GM19035 (cell line): ENCODE measurements around the gene MAB21L4.

Experiments
- ATAC-seq: cut with Tn5 transposase; IDR thresholded peaks from one replicate; pipeline ENCODE4 v1.9.1; 2021; ENCODE audit not compliant: unreplicated experiment

The MAB21L4 gene

DNA sequence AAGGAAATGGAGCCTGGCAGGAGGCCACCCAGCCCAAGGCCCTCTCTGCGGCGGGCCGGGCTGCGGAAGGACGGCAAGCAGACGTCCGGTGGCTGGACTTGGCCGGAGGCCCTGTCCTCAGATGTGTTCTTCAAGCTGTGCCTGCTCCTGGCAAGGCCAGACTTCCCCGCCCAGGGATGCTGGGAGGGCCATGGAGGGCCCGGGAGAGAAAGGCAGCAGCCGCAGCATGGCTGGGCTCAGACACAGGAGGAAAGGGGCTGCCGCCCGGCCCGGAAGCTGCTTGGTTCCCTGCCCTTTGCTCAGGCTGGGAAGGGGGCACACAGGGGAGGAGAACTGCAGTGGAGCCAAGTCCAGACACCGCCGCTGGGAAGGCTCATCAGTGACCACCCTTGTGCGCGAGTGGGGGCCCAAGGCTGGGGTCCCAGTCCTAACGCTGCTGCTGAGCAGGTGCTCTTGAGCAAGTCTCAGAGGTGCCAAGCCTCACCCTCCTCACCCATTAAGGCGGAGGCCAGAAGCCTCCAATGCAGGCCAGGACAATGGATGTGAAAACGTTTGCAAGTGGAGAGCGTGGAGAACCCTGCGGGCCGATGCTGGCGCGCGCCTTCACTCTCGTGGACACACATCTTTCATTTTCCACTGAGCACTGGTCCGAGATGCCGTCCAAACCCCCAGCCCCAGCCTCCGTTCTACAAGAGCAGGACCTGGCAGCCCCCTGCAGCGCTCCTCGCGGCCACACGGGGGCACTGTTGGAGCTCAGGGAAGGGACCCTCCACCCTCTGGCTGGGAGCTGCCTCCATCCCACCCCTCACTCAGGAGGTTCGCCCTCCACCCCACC, 18.1 kb upstream of the MAB21L4 start:
- ATAC-seq = no peak

DNA sequence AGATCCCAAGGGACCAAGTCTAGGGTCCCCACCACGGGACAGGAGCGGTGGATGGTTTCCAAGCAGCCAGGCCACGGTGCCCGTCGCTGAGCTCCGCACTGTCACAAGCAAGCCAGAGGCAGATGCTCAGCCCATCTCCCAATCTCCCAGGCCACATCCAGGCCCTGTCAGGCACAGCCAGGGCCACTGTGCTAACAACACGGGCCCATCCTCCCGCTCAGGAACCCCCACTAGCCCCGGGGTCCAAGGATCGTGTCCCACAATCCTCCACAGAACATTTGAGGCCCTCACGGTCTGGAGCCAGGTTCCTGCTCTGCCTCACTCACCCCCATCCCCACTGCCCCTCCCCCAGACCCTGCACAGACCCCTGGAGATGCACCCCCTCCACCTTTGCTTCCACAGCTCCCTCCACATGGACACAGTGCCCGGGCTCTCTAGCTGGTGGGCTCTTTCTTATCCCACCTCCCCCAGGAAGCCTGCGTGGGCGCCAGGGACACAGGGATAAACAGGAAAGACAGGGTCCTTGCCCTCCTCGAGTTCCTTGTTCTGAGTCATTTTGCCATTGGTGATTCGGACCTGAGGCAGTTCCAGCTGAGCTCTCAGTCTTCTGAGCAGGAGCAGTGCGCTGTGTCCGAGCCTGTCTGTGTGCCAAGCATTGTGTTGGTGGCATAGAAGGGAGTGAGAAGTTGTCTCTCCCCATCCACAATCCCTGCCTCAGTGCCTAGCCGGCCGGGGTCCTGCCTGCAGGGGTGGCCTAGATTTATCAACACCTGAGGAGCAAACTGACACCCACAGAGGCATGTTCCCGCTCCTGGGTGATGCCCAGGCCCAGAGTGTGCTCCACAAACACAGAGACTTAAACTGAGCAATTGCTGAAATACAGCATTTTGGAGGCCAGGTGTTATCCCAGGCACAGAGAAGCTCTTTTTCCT, 17.2 kb upstream of the MAB21L4 start:
- ATAC-seq = no peak

DNA sequence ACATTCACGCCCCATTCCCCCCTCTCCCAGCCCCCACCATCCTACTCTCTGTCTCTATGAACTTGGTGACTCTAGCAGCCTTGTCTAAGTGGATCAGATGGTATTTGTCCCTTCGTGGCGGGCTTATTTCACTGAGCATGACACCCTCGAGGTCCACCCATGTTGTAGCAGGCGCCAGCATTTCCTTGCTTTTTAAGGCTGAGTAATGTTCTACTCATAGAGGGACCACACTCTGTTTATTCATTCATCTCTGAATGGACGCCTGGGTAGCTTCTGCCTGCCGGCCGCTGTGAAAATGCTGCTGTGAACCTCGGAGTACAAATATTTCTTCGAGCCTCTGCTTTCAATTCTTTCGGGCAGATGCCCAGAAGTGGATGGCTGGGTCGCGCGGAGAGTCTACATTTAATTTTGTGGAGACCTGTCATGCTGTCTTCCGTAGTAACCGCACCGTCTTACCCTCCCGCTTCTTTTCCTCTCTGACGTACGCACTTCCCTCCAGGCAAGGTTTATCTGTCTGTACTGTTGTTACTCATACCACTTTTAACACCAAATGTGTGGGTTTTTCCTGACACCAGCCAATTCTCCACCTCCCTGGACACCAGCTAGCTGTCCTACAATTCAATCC, 15.8 kb upstream of the MAB21L4 start:
- ATAC-seq = no peak

DNA sequence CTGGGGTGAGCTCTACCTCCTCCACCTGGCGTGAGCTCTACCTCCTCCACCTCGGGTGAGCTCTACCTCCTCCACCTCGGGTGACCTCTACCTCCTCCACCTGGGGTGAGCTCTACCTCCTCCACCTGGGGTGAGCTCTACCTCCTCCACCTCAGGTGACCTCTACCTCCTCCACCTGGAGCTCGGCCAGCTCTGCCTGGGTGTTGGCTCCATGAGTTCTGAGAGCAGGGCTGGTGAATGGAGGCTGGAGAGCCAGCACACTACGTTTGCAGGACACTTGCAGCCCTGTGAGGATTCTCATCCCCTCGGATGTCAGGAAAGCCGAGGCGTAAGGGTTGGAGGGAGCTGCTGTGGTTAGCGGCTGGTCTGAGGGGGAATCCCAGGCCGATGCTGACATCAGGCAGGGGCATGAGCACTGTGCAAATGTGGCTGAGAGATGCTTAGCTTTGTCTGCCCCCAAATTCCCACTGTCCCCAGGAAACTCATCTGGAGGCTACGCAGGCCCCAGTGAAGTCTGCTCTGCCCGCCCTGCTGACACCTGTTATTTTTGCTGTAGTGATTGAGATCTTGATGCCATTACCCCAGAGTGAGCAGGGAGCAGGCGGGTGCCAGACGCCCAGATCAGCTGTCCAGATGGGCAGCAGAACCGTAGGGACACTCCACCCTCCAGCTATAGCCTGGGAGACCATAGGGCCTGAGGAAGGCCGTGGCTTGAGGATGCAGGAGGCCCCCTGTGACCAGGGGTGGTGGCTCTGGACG, 13.4 kb upstream of the MAB21L4 start:
- ATAC-seq = no peak

DNA sequence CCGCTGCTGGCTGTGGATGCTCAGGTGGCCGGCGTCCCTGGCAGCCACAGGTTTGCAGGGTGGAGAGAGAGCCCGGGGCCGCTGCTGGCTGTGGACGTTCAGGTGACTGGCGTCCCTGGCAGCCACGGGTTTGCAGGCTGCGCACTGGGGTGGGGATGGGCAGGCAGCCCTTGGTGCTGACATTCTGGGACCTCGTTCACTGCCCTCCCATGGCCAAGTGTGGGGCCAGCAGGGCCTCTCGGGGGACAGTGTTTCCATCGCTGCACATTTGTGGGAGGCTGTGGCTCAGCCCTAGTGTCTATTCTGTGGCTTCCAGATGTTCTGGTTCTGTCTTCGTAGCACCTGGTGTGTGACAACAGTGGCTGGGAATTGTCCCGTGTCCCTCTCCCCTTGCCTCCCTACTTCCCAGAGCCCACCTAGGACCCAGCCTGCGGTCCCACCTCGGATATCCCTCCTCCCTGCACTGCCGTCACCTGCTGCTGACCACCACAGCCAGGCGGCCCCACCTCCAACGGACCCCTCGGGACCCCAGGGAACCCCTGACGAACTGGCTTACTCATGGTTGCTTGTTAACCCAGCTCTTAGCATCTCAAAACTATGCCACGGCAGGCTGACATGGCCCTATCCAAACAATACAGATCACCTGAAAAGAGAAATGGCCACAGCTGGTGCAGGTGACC, 11.1 kb upstream of the MAB21L4 start:
- ATAC-seq = no peak

DNA sequence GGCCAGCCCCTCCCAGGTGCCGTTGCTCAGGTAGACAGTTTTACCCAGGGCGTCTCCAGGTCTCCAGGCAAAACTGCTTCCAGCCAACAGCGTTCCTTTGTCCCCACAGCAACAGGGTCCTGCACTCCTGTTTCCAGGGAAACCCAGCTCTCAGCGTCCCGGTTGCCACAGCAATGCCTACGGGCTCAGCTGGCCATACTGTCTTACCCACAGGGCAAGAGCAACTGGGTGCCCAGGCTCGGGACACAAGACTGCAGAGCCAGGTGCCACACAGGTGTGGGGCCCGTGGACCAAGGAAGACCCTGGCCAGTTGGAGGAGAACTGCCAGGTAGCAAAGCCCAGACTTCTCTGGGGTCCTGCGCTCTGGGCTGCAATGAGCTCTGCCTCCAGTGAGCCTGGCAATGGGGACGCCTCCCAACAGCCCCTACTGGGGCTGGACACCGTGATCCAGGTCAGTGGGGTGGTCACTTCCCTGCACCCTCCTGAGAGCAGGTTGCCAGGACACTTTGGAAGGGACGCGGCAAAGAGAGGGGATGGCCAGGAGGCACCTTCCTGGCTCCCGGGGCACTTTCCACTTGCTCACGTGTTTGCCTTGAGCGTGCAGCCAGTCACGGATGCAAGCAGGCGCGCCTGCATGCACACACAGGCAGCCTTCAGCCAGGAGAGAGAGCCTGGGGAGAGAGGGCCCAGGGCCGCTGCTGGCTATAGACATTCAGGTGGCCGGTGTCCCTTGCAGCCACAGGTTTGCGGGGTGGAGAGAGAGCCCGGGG, 10.4 kb upstream of the MAB21L4 start, which contains the start of gene CROCC2:
Gene CROCC2, plus strand, starts transcription at position 196 of the 770 bp plus-strand sequence. Its CDS starts 178 bp downstream, at position 374.
- no peak for ATAC-seq

DNA sequence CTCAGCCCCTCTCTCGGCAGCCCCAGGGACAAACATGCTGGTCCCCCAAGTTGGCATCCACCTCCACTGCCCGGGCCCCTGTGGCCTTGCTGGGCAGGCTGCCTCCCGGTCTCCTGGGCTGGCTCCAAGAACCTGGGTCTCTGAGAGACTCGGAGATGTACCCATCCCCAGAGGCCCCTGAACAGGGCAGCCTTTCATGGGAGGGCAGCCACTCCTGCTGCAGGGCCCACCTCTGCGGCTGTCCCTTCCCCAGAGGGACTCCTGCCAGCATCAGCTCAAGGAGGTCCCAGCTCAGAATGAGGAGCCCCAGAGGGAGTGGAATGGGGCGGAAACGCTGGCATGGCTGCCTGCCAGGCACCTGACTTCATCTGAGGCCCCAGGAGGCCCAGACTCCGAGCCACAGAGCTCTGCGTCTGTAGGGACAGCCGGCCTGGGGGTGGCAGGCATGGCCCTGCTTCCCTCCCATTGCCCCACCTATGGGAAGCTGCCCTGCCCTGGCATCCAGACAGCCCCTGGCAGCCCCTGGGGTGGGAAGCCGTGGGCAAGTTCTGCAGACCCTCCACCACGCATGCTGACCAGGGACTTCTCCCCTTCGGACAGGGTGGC, 9.3 kb upstream of the MAB21L4 start:
- ATAC-seq = no peak

DNA sequence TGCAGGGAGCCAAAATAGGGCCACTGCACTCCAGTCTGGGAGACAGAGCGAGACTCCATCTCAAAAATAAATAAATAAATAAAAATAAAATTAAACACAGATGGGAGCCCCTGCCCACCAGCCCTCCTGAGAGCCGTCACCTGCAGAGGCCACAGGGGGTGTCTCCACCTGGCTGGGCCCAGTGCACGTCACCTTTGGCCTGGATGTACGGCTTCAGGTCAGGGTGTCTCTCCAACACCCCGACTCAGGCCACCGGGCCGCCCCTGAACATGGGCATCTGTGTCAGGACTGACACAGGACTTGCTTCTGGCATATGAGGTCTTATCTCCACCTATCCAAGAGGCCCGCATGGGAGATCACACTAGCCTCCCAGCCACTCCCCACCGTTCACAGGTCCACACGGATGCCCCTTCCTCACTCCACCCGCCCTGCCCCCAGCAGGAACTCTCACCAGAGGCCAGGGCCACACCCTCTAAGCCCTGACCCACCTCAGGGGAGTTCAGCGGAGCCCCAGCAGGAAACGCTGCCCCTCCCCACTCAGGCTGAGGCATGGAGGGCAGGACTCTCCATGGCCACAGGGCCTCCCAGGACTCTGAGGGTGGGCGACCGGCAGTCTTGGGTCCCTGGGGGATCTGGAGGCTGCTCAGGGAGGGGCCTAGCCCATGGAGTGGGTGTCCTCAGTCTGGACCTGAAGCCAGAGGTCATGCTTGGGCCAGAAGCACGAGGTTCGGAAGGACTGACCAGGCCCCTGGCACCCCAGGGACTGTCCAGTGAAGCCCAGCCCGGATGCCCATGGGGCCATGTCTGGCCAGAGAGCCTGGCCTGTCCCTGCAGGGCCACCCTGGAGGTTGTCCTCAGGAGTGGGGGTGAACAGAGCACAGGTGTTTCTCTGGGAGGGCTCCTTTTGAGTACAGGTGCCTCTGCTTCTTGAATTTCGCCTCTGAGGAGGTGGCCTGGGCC, 8.5 kb upstream of the MAB21L4 start:
- ATAC-seq = no peak

DNA sequence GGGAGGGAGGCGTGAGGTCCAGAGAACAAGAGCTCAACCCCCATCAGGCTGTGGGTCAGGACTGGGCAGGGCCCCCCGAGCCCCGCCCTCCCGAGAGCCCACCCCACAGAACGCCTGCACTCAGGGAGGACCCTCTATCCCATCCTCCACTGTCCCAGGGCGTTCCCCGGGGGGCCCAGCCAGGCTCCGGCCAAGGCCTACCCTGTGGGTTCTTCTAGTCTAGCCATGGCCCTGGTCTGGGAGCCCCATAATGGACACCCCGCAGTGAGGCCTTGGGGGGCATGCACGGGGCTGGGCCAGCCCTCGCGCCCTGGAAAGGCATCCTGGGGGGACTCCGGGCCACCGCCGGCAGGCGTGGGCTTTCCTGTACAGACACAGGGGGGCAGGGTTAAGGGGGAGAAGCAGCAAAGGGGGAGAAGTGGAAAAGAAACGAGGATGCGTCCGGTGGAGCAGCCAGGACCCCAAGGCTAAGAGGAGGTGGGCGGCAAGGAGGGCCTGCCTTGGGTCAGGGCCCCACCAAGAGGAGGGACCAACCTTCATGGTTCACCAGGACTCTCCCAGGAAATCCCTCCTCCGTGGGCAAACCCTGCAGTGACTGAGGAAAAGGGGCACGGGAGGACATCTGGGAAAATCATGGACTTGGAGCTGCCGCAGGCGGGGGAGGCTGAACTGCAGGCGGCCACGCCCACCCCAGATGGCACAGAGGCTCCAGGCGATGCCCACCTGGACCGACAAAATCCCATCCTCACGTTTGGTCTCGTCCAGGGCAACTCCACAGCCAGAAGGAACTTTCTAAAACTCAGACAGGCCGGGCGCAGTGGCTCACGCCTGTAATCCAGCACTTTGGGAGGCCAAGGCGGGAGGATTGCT, 7.5 kb upstream of the MAB21L4 start:
- no peak for ATAC-seq

DNA sequence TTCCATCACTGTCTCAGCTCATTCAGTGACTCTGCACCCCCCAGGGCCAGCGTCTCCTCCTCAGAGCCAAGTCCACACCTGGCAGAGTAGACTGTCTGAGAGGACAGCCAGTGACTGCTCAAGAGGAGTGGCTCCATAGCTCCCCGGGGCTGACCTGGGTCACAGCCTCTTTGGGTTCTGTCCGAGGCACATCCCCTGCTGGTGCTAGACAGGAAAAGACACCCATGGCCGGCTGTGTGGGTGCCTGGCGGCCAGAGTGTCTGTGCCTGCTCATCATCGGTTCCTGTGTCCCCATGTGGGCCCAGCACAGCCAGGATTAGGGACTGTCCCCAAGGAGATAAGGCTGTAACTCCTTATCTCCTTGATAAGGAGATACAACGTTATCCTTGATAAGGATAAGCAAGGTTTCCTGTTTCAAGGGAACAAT, 6.7 kb upstream of the MAB21L4 start:
- ATAC-seq = no peak

DNA sequence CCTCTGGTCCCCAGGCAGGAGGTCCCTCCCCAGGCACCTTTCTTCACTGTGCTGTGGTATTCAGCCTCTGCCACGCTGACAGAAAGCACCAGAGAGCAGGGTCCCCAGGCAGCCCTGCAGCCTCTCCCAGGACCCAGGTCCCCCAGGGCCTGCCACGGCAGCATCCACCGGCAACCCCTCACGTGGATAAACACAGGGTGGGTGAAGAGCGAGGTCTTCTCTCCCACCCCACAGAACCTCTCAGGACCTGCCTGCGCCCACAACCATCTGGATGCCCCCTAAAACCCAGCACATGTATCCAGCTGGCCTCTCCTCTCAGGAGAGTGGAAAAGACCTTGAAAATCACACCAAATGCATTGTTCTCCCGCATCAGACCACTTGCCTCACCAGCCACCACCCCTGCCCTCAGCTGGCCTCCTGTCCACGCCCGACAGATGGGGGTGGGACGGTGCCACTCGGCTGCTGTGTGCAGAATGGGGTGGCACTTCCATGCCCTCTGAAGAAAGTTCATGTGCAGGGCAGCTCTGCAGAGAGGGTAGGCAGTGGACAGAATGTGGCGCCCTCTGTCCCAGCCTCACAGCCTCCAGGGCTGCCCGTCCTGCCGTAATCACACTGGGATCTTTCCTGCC, 6.1 kb upstream of the MAB21L4 start:
- ATAC-seq = no peak

DNA sequence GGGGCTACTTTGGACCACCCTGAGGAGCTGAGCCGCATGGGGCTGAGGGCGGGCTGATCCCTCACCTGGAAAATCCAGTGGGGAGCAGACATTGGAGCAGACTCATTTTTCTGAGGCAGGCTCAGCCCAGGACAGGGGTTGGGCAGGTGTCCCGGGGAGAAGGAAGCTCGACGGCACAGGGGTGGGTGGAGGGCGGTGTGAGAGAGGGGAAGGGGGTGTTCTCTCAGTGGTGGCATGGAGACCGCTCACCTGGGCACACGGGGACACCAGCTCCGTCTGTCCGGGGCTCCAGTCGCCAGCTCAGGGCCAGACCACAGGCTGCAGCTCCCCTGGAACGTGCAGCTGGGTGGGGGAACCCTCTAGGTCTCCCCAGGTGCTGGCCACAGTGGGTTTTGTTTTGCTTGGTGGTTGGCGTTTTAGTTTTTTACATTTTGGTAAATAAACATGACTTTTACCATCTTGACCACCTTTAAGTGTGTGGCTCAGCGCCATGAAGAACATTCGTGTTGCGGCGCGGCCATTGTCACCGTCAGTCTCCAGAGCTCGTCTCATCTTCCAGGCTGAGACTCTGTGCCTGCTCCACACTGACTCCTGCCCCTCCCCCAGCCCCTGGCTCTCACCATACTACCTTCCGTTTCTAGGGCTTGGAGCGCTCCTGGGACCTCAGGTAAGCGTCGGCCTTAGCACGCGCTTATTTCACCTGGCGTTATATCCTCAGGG, 4.3 kb upstream of the MAB21L4 start:
- no peak for ATAC-seq

DNA sequence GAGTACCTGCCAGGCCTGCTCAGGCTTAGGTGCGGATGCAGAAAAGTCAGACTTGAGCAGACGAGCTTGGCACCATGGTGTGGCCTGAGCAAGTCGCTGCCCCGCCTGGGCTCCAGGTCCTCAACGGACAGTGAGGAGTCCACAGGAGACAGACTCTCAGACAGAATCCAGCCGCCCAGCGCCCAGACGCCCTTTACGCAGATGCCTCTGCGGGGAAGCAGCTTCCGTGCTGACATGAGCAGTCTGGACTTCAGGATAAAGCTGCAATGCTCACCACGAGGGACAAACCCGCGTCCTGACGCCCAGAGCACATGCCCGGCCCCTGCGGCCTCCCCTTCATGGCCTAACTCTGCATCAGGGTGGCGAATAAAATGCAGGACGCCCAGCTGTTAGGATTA, 3.5 kb upstream of the MAB21L4 start:
- ATAC-seq = no peak

DNA sequence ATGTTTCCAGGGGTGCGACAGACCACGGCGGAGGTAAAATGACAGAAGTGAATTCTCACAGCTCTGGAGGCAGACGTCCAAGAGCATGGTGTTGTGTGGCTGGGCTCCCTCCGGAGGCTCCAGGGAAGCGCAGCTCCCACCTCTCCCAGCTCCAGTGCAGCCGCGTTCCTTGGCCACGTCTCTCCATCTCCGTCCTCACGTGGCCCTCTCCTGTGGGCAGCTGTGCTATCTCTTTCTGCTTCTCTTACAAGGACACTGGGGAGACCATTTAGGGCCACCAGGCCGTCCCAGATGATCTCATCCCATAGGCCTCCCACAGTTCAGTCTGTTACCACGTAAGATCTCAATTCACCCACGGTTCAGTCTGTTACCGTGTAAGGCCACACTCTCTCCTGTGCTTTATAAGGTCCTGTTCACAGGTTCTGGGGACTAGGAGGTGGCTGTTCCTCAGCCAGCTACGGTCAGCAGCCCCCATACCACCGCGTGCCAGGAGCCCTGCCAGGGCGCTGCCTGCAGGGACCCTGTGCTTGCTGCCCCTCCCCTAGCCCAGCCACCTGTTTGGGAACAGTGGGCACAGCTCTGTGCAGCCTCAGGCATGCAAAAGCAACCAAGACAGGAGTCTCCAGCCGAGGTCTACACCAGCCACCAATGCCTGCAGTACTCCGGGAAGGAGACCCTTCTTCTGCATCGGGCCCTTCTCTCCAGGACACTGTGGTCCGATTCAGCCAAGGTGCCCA, 2.9 kb upstream of the MAB21L4 start:
- no peak for ATAC-seq

DNA sequence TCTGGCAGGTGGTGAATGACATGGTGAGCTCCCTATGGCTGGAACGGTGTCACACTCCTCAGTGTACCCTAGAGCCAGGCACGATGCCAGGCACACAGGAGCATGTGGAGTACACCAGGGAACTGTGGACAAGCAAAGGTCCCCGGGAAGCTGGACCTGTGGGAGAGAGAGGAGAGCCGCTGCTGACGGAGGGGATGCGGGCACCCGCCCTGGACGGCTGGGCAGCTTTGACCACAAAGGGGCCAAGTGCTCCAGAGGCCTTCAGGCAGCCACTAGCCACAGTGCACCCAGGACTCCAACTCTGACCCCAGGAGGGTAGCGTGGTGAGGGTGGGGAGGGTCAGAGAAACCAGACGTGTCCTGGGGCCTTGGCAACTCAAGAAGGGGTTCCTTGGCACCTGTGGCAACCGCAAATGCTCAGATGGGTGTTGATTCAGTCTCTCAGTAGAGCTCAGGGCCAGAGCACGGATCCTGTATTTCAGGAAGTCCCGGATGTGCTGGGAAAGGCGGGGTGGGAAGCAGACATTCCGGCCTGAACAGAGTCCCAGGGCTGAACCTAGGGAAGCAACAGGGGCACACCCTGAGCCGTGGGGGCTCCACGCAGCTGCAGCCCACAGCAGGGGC, 2.3 kb upstream of the MAB21L4 start:
- no peak for ATAC-seq
